DOHH2 (cell line): Measurements from ENCODE around the gene SH3GL1.

Source experiments
- H3F3A ChIP-seq: fragments of 200-600 bp; sonication (generic), shearing (Covaris generic); 2 replicates; pipeline ENCODE4 v1.6.0; 2016; ENCODE audit warnings: antibody characterized with exemption, mild to moderate bottlenecking; ENCODE audit not compliant: control insufficient read depth, insufficient read depth
- H3K27ac ChIP-seq: fragments of 200-600 bp; sonication (generic); 2 replicates; pipeline ENCODE4 v1.5.1; 2014; ENCODE audit warnings: low read depth, mild to moderate bottlenecking, low read length, moderate library complexity
- H3K27me3 ChIP-seq: fragments of 200-600 bp; sonication (generic); 2 replicates; pipeline ENCODE4 v1.6.1; 2014; ENCODE audit warnings: mild to moderate bottlenecking, low read length, mixed read lengths; ENCODE audit not compliant: control insufficient read depth
- H3K36me3 ChIP-seq: fragments of 200-600 bp; sonication (generic); 2 replicates; pipeline ENCODE4 v1.6.1; 2014; ENCODE audit warnings: mild to moderate bottlenecking, low read length, moderate library complexity, mixed read lengths; ENCODE audit not compliant: control insufficient read depth
- H3K4me1 ChIP-seq: fragments of 200-600 bp; sonication (generic); 2 replicates; pipeline ENCODE4 v1.6.1; 2014; ENCODE audit warnings: mild to moderate bottlenecking, low read length, mixed read lengths; ENCODE audit not compliant: control insufficient read depth
- H3K4me2 ChIP-seq: fragments of 200-600 bp; sonication (generic); 2 replicates; pipeline ENCODE4 v1.6.0; 2014; ENCODE audit warnings: mild to moderate bottlenecking, low read length, moderate library complexity
- H3K4me3 ChIP-seq: fragments of 200-600 bp; sonication (generic); 2 replicates; pipeline ENCODE4 v1.5.1; 2014; ENCODE audit warnings: mild to moderate bottlenecking, low read length, mixed read lengths
- H3K79me2 ChIP-seq: fragments of 200-600 bp; sonication (generic); 2 replicates; pipeline ENCODE4 v1.6.1; 2014; ENCODE audit warnings: mild to moderate bottlenecking, low read length, mixed read lengths; ENCODE audit not compliant: control insufficient read depth
- H3K9me2 ChIP-seq: fragments of 200-600 bp; sonication (generic); replicated peaks from 2 replicates; pipeline ENCODE4 v1.6.1; 2014; ENCODE audit warnings: mild to moderate bottlenecking, low read length, mixed read lengths; ENCODE audit not compliant: control insufficient read depth
- H3K9me3 ChIP-seq: fragments of 200-600 bp; sonication (generic); 2 replicates; pipeline ENCODE4 v1.6.1; 2014; ENCODE audit warnings: antibody characterized with exemption, low read length, mixed read lengths; ENCODE audit not compliant: control insufficient read depth, insufficient read depth
- H4K20me1 ChIP-seq: fragments of 200-600 bp; sonication (generic); 2 replicates; pipeline ENCODE4 v1.6.0; 2014; ENCODE audit warnings: low read depth, mild to moderate bottlenecking, antibody characterized with exemption, low read length, moderate library complexity; ENCODE audit not compliant: control insufficient read depth, insufficient read depth
- CTCF ChIP-seq: fragments of 200-600 bp; sonication (generic); IDR thresholded peaks from one replicate; pipeline ENCODE4 v1.5.1; 2014; ENCODE audit warnings: antibody characterized with exemption, mild to moderate bottlenecking, low read depth, low read length; ENCODE audit not compliant: poor library complexity, severe bottlenecking
- EZH2phosphoT487 ChIP-seq: fragments of 200-600 bp; sonication (generic); IDR thresholded peaks from 2 replicates; pipeline ENCODE4 v1.6.1; 2017; ENCODE audit warnings: borderline replicate concordance, mild to moderate bottlenecking, antibody characterized with exemption, low read length, moderate library complexity, mixed read lengths

Gene SH3GL1

GRCh38 chr19:4391306-4391693 lies 9.0 kb downstream of the SH3GL1 start:
- no peak overlapping the region for H3K27ac ChIP-seq

GRCh38 chr19:4390567-4391305 lies 9.6 kb downstream of the SH3GL1 start:
- TF ChIP-seq CTCF (no peak), EZH2phosphoT487 (no peak)
- Histone ChIP-seq H3K36me3 (peaks cover 32% of the 10 kb centered on the region), H3K27me3 (no peaks in the 10 kb centered on the region), H4K20me1 (peaks cover 22% of the 10 kb centered on the region), H3K4me1 (no peaks in the 10 kb centered on the region), H3K4me3 (no peak overlapping the region), H3K79me2 (peaks cover 87% of the 10 kb centered on the region), H3K27ac (no peak overlapping the region), H3K9me3 (no peaks in the 10 kb centered on the region), H3F3A (no peaks in the 10 kb centered on the region), H3K9me2 (no peaks in the 10 kb centered on the region), H3K4me2 (no peak overlapping the region)

More at GRCh38 chr19:4391306-4391693, 9.0 kb downstream of the SH3GL1 start:
- Histone ChIP-seq H3K4me3 (no peak overlapping the region), H3K27me3 (no peaks in the 10 kb centered on the region), H3K4me1 (no peaks in the 10 kb centered on the region), H4K20me1 (peaks cover 22% of the 10 kb centered on the region), H3K79me2 (peaks cover 88% of the 10 kb centered on the region), H3K9me3 (no peaks in the 10 kb centered on the region), H3K9me2 (no peaks in the 10 kb centered on the region), H3K4me2 (no peak overlapping the region), H3K36me3 (peaks cover 35% of the 10 kb centered on the region), H3F3A (no peaks in the 10 kb centered on the region)
- no peak for TF ChIP-seq CTCF
- no peak for TF ChIP-seq EZH2phosphoT487

GRCh38 chr19:4390017-4390566 lies 10.3 kb downstream of the SH3GL1 start:
- H3K4me3 ChIP-seq: no peak overlapping the region
- H3K4me1 ChIP-seq: no peaks in the 10 kb centered on the region
- H3K4me2 ChIP-seq: no peak overlapping the region
- TF ChIP-seq CTCF: no peak
- TF ChIP-seq EZH2phosphoT487: no peak
- no peaks in the 10 kb centered on the region for H3F3A ChIP-seq
- H3K79me2 ChIP-seq: peaks cover 87% of the 10 kb centered on the region
- H3K9me3 ChIP-seq: no peaks in the 10 kb centered on the region
- H4K20me1 ChIP-seq: peaks cover 22% of the 10 kb centered on the region
- no peak overlapping the region for H3K27ac ChIP-seq
- no peaks in the 10 kb centered on the region for H3K9me2 ChIP-seq
- H3K36me3 ChIP-seq: peaks cover 29% of the 10 kb centered on the region
- H3K27me3 ChIP-seq: no peaks in the 10 kb centered on the region
